ENCODE data around the gene PARK7.
"Not testable (repeated sequence)": the region's sequence is repeated elsewhere in the genome, so short reads cannot be mapped to it uniquely, and the experiment has no call there.

Gene PARK7

DNA sequence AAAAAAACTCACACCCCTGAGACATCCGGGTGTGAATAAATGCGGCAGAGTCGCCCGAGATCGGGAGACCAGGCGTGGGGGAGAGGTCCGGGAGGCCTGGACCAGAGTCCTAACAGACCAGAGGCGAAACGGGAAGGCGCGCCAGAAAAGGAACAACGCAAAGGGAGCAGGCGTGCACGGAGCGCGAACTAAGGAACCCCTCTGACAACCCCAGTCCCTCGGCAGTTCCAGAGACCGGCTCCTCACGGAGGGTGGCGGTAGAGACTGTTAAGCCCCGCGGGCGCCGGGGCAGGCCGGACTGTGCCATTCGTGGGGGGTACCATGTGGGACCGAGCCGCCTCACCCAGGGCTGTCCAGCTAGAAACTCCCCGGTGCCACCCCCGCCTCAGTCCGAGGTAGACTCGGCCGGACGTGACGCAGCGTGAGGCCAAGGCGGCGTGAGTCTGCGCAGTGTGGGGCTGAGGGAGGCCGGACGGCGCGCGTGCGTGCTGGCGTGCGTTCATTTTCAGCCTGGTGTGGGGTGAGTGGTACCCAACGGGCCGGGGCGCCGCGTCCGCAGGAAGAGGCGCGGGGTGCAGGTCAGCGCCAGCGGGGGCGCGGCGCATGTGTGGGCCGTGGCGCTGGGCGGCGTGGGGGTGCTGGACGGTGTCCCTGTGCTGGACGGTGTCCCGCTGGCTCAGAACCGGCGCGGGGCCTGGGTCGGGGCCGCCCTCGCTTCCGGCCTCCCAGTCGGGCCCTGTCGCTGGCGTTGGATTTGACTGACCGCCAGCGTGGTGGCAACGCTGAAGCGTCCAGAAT is at the start of gene PARK7:
Gene PARK7 (plus strand): TSS at position 496 of the 798 bp plus-strand sequence. CDS start 1,075 bp downstream, outside the sequence.
- H3K4me3 Mint-ChIP-seq = peak within 1 kb of the TSS; percentile 98
- H3K9me3 Mint-ChIP-seq = no peaks in the 10 kb centered on the region
- peaks cover 57% of the 10 kb centered on the region for H3K36me3 Mint-ChIP-seq
- ATAC-seq = peak; percentile 98
- peak within 1 kb of the TSS; percentile 96 for H3K27ac Mint-ChIP-seq
- peak; percentile 98 to 100 for DNase-seq (ENCODE audit: low spot score in 2 of 2)
- H3K4me1 Mint-ChIP-seq = peaks cover 47% of the 10 kb centered on the region

DNA sequence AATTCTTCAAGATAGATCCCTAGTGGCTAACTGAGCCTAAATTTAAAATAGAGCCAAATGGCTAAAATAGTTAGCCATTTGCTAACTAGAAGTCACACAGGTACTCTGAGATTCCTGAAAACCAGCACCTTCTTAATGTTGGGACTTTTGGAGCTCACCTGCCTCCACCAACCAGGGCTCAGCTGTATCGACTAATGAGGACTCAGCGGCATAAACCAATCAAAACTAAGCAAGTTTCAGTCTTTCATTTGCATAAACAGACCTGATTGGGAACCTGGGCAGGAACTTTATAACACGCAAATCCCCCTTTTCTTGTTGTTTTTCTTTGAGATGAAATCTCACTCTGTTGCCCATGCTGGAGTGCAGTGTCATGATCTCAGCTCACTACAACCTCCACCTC is 49.4 kb upstream of the PARK7 start:
- DNase-seq (ENCODE audit: low spot score in 2 of 2) = no peak
- Mint-ChIP-seq H3K9me3 (no peaks in the 10 kb centered on the region), H3K4me1 (peaks cover 38% of the 10 kb centered on the region), H3K4me3 (peak overlapping the region; percentile 68), H3K36me3 (peaks cover 45% of the 10 kb centered on the region), H3K27ac (peak overlapping the region; percentile 89)
- ATAC-seq = no peak

DNA sequence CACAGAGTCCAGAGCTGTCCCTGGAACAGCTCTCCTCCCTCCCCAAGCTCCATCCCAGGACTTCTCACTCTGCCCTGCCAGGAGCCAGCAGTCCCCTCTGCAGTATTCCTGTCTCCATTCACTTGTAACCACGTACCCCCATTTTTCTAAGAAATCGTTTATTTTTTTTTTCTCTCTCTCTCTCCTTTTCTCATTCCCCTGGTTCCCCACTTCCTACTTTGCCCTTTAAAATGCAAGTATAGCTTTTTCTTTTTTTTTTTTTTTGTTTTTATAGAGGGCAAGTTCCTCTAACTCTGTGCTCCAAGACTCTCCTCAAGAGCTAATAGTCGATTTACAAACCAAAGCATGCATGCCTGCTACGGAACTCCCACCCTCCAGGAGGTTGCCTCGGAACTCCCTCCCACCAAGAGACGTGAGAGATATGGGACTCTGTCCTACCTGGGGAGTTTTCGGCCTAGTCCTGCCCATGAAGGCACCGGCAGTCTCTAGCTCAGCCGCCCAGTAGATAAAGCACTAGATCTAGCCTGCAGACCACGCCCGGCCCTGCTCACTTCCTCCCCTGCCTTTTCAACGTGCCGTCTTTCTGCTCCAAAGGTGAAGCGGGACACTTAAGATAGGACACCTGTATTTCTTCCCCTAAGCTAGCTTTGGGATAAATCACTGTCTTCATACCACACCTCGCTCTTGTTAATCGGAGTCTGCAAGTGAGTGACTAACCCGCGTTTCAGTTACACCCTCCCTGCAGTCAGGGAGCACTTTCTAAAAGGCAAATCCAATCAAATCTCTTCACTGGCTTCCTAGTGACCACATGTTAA is 48.6 kb upstream of the PARK7 start:
- peak; percentile 62 for ATAC-seq
- Mint-ChIP-seq H3K9me3 (no peaks in the 10 kb centered on the region), H3K4me3 (peak overlapping the region; percentile 68), H3K4me1 (peaks cover 42% of the 10 kb centered on the region), H3K36me3 (peaks cover 53% of the 10 kb centered on the region), H3K27ac (peak overlapping the region; percentile 89)
- no peak for DNase-seq (ENCODE audit: low spot score in 2 of 2)

DNA sequence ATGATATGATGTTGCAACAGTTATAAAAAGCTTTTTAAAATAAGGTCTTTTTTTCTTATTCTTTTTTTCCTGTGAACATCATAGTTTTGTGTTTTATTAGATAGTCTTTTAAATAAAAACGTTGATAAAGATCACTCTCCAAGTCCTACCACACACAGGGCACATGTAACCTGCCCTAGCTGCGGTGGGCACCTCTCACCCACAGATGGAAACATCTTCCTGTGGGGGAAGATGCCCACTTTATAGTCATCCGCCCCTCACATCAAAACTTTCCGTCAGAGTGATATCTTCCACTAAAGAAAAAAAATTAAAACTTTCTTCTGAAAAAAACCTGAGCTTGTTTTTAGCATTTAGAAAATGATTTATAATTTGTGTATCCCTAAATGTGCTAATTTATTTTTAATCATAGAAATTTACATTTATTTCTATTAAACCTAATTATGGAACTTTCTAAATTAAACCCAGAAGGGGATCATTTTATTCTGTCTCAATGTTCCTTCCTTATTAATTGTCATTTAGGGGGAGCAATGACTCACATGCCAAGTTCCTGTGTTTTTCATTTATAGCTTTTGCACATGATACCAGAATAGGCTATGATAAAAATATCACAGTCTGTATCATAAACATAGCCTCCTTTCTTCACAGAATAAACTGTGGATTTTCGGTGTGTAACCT is 45.5 kb upstream of the PARK7 start:
- H3K27ac Mint-ChIP-seq = peak overlapping the region; percentile 86
- no peaks in the 10 kb centered on the region for H3K9me3 Mint-ChIP-seq
- peaks cover 57% of the 10 kb centered on the region for H3K4me1 Mint-ChIP-seq
- peak overlapping the region; percentile 13 for H3K4me3 Mint-ChIP-seq
- peaks cover 83% of the 10 kb centered on the region for H3K36me3 Mint-ChIP-seq
- ATAC-seq = peak; percentile 79
- DNase-seq (ENCODE audit: low spot score in 2 of 2) = no peak

DNA sequence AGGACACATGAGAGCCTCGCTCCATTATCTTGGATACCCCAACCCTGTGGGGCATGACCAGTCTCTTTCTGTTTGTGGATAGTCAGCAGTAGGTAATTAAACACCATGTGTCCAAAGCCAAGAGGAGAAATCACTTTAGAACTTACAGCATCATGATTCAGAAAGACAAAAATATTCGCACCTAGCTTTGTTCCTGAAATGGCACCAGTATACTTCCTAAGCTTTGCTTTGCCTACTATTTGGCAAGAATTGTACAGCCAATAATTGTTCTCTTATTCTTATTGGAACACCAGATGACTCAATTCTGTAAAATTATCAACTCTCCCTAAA is 45.0 kb upstream of the PARK7 start:
- Mint-ChIP-seq H3K4me1 (peaks cover 59% of the 10 kb centered on the region), H3K27ac (peak overlapping the region; percentile 86), H3K36me3 (peaks cover 88% of the 10 kb centered on the region), H3K4me3 (peak overlapping the region; percentile 13), H3K9me3 (no peaks in the 10 kb centered on the region)
- no peak for DNase-seq (ENCODE audit: low spot score in 2 of 2)
- no peak for ATAC-seq

DNA sequence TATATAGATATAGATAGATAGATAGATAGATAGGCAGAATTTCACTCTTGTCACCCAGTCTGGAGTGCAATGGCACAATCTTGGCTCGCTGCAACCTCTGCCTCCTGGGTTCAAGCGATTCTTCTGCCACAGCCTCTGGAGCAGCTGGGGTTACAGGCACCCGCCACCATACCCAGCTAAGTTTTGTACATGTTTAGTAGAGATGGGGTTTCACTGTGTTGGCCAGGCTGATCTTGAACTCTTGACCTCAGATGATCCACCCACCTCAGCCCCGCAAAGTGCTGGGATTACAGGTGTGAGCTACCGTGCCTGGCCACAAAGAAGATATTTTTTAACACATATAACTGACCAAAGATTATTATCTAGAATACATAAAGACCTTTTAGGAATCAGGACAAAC is 43.5 kb upstream of the PARK7 start:
- Mint-ChIP-seq H3K4me3 (peak overlapping the region; percentile 11), H3K4me1 (peaks cover 61% of the 10 kb centered on the region), H3K36me3 (peaks cover 97% of the 10 kb centered on the region), H3K27ac (peak overlapping the region; percentile 69)
- not testable (repeated sequence) for H3K9me3 Mint-ChIP-seq; DNase-seq (ENCODE audit: low spot score in 2 of 2); ATAC-seq

DNA sequence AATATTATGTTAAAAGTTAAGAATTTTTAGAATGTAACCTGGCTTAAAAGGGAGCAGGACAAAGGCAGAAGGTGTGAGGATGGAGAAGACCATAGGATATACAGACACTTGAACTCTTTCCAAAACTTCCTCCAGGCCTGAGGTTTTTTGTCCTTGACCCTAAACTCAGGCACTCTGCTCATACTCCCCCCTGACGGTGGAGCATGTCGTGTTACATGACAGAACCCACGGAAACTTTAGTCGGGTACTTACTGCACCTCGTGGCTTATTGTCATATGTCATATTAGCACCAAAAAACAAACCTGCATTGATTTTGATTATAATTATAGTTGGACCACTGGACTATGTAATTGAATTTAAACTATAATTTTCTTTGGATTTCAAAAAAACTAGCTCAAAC is 41.6 kb upstream of the PARK7 start:
- Mint-ChIP-seq H3K4me1 (peaks cover 51% of the 10 kb centered on the region), H3K27ac (peak overlapping the region; percentile 91), H3K4me3 (peak overlapping the region; percentile 51)

DNA sequence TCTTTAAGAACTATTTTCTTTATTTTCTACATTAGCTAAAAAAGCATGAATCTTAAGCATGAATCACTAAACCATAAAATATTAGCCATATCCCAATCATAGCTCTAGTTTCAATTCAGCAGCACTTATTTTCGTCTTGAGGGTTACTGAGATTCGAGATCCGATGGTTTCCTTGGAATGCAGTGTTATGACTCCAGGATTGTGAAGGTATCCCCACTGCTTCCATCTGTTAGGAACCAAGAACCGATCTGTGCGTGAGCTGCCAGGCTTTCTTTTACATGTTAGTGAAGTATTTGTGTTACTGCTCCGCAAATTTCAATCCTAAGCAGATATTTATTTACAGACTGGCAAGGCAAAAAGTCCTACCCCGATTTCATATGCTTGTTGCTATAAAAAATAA is 39.7 kb upstream of the PARK7 start:
- no peak for ATAC-seq
- Mint-ChIP-seq H3K4me1 (peaks cover 54% of the 10 kb centered on the region), H3K4me3 (no peak overlapping the region)

More for the DNA sequence above, 41.6 kb upstream of the PARK7 start:
- no peak for DNase-seq (ENCODE audit: low spot score in 2 of 2)
- no peaks in the 10 kb centered on the region for H3K9me3 Mint-ChIP-seq
- no peak for ATAC-seq
- peaks cover 99% of the 10 kb centered on the region for H3K36me3 Mint-ChIP-seq

DNA sequence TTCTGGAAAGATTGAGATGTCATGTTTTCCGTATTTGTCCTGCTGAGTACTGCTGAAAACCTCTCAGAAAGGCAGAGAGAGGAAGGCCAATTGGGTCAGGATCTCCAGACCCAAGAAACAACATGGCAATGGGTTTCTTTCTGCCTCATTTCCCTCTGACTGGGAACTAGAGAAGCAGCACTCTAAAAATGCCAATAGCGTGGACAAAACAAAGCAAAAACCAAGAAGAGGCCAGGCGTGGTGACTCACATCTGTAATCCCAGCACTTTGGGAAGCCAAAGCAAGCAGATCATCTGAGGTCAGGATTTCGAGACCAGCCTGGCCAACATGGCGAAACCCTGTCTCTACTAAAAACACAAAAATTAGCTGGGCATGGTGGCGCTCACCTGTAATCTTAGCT is 39.2 kb upstream of the PARK7 start:
- Mint-ChIP-seq H3K9me3 (no peaks in the 10 kb centered on the region), H3K27ac (peak overlapping the region; percentile 70)
- ATAC-seq = no peak

More for the DNA sequence above, 39.7 kb upstream of the PARK7 start:
- no peak for DNase-seq (ENCODE audit: low spot score in 2 of 2)
- peak overlapping the region; percentile 70 for H3K27ac Mint-ChIP-seq
- peaks cover 100% of the 10 kb centered on the region for H3K36me3 Mint-ChIP-seq
- no peaks in the 10 kb centered on the region for H3K9me3 Mint-ChIP-seq

DNA sequence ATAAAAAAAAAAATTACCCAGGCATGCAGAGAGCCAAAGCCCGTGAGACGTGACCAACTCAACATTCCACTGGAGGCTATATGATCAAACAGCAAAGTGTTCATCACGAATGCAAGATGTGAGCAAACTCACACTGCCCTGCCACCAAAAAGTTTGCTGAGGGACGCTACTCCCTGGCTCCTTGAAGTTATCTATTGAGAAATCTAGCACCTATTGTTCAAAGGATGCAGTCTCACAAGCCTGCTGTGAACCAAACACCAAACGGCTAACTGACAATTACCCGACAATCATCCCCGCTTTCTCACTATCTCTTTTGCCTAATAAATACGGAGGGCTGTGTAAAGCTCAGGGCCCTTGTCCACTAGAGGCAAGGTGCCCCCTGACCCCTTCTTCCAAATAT is 34.5 kb upstream of the PARK7 start:
- H3K27ac Mint-ChIP-seq = peak overlapping the region; percentile 48
- not testable (repeated sequence) for H3K4me3 Mint-ChIP-seq; ATAC-seq; DNase-seq (ENCODE audit: low spot score in 2 of 2); H3K9me3 Mint-ChIP-seq
- peaks cover 63% of the 10 kb centered on the region for H3K4me1 Mint-ChIP-seq
- peaks cover 100% of the 10 kb centered on the region for H3K36me3 Mint-ChIP-seq

More for the DNA sequence above, 39.2 kb upstream of the PARK7 start:
- H3K4me1 Mint-ChIP-seq = peaks cover 54% of the 10 kb centered on the region
- peaks cover 100% of the 10 kb centered on the region for H3K36me3 Mint-ChIP-seq
- H3K4me3 Mint-ChIP-seq = no peak overlapping the region
- DNase-seq (ENCODE audit: low spot score in 2 of 2) = no peak

DNA sequence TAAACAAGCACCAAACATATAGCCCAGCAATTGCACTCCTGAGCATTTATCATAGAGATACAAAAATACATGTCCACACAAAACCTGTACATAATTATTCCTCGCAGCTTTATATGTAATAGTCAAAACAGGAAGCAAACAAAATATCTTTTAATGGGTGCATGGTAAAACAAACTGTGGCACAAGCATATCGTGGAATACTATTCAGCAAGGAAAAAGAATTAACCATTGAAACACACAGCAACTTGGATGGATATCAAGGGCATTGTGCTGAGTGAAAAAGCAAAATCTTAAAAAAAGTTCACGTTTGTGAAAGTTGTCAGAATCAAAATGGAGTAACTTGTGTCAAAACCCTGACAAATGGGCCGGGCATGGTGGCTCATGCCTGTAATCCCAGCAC is 33.3 kb upstream of the PARK7 start:
- peaks cover 100% of the 10 kb centered on the region for H3K36me3 Mint-ChIP-seq
- no peaks in the 10 kb centered on the region for H3K9me3 Mint-ChIP-seq
- no peak overlapping the region for H3K27ac Mint-ChIP-seq
- peaks cover 67% of the 10 kb centered on the region for H3K4me1 Mint-ChIP-seq
- ATAC-seq = no peak
- H3K4me3 Mint-ChIP-seq = no peak overlapping the region
- DNase-seq (ENCODE audit: low spot score in 2 of 2) = no peak

DNA sequence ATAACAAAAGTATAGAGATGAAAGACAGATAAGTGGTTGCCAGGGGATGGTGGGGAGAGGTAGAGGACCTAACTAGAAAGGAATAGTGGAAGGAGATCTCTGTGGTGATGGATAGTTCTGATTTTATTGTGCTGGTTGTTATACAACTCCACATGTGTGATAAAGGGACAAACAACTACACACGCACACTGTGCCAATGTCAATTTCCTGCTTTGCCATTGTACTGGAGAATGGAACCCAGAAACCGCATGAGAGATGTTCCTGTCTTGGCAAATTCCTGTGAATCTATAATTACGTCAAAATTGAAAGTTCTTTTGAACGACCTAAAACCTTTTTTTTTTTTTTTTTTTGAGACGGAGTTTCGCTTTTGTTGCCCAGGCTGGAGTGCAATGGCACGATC is 31.9 kb upstream of the PARK7 start:
- Mint-ChIP-seq H3K4me1 (peaks cover 77% of the 10 kb centered on the region), H3K36me3 (peaks cover 100% of the 10 kb centered on the region), H3K9me3 (no peaks in the 10 kb centered on the region), H3K27ac (peak overlapping the region; percentile 91), H3K4me3 (peak overlapping the region; percentile 93)
- ATAC-seq (peak; percentile 34), DNase-seq (ENCODE audit: low spot score in 2 of 2) (no peak)

DNA sequence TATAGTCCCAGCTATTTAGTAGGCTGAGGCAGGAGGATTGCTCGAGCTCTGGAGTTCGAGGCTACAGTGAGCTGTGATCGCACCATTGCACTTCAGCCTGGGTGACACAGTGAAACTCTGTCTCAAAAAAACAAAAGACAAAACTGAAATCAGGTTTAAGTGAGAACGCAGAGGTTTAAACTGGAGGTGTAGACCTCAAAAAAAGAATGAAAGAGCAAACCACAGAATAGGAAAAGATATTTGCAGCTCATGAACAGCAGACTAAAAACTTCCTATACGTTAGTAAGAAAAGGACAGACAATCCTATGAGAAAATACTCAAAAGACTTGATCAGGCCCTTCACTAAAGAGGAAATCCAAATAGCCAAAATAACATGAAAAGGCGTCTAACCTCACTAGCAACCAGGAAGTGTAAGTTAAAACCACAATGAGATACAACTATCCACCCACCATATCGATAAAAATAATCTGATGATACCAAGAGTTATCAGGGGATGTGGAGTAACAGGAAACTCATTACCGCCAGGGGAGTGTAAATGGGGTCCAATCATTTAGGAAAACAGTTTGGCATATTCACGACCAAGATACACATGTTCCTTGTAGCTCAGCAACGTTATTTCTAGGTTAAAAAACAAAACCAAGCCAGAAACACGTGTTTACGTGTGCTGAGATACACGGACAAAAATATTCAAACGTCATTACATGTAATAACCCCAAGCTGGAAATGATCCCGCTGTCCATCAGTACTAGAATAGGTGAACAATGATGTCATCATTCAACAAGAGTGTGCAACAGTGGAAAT is 30.7 kb upstream of the PARK7 start:
- Mint-ChIP-seq H3K36me3 (peaks cover 100% of the 10 kb centered on the region), H3K4me1 (peaks cover 83% of the 10 kb centered on the region), H3K9me3 (no peaks in the 10 kb centered on the region), H3K27ac (peak overlapping the region; percentile 91), H3K4me3 (peak overlapping the region; percentile 93)
- ATAC-seq (peak; percentile 82), DNase-seq (ENCODE audit: low spot score in 2 of 2) (no peak)

DNA sequence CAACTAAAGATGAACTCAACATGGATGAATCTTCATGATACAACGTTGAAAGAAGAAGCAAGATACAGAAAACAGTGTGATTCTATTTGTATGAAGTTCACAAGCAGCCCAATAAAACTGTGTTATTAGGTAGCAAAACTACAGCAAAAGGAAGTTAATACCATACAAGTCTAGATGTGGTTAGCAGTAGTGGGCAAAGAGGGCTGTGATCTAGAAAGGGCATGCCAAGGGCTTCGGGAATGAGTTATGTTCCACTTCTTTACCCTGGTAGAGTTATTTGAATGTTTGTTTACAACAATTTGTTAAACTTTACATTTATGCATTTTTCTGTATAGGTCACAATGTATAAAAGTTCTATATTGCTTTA is 30.1 kb upstream of the PARK7 start:
- DNase-seq (ENCODE audit: low spot score in 2 of 2) (no peak), ATAC-seq (peak; percentile 52)
- no peaks in the 10 kb centered on the region for H3K9me3 Mint-ChIP-seq
- peak overlapping the region; percentile 91 for H3K27ac Mint-ChIP-seq
- H3K36me3 Mint-ChIP-seq = peaks cover 100% of the 10 kb centered on the region
- peak overlapping the region; percentile 93 for H3K4me3 Mint-ChIP-seq
- H3K4me1 Mint-ChIP-seq = peaks cover 81% of the 10 kb centered on the region

All from stimulated activated effector memory CD8-positive, alpha-beta T cell treated with anti-CD3 and anti-CD28 coated beads, Interleukin-12 subunit alpha, Interleukin-12 subunit beta, amount 100 ng/mL, for 72 hours (primary cell).